Pons (tissue), 1 donor: ENCODE data around the gene RGS6.
A peak's percentile ranks its signal among the peaks of the same experiment; 100 is the strongest.

Experiments used
- DNase-seq: peaks from one replicate; pipeline ENCODE4 v3.0.0-alpha.2; 2016; ENCODE audit warnings: low spot score

The RGS6 gene

DNA sequence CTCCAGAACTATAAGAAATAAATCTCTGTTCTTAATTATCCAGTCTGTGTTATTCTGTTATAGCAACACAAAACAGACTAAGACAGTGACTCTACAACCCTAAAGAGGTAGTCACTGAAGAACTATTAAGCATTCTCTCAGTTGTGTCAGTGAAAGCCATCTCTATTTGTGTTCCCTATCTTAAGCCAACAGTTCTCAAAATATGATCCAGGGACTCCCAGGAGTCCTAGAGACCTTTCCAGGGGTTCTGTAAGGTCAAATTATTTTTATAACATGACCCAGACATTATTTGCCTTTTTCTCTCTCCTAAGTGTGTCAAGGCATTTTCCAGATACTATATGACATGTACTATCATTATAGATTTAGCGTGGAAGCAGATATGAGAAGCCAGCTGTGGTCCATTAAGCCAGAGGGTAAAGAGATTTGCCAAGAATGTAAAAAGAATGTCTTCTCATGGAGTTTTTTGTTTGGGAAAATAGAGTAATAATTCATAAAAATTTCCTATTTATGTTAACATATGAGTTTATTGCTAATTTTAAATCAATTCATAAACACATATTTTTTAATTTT, 315.8 kb downstream of the RGS6 start:
- no peak for DNase-seq

- no peak for DNase-seq
These were observed 321.3 kb downstream of the RGS6 start for GRCh38 chr14:72253503-72253902.

- no peak for DNase-seq
These were observed 322.1 kb downstream of the RGS6 start for GRCh38 chr14:72254202-72254936.

- no peak for DNase-seq
These were observed 322.8 kb downstream of the RGS6 start for GRCh38 chr14:72254937-72255472.

DNA sequence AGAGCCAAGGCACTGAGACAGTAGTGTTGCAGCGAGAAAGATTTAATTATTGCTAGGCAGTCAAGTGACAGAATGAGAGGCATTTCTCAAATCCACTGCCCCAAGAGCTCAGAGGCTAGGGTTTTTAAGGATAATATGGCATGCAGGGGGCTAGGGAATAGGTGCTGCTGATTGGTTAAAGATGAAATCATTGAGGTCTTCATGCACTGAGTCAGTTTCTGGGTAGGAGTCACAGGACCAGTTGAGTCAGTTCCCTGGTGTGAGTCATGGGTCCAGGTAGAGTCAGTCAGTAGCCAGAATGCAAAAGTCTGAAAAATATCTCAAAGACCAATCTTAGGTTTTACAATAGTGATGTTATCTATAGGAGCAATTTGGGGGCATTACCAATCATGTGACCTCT, 323.8 kb downstream of the RGS6 start:
- no peak for DNase-seq

GRCh38 chr14:72261068-72261467, 328.8 kb downstream of the RGS6 start:
- no peak for DNase-seq

GRCh38 chr14:72262771-72263170, 330.5 kb downstream of the RGS6 start:
- DNase-seq: no peak

DNA sequence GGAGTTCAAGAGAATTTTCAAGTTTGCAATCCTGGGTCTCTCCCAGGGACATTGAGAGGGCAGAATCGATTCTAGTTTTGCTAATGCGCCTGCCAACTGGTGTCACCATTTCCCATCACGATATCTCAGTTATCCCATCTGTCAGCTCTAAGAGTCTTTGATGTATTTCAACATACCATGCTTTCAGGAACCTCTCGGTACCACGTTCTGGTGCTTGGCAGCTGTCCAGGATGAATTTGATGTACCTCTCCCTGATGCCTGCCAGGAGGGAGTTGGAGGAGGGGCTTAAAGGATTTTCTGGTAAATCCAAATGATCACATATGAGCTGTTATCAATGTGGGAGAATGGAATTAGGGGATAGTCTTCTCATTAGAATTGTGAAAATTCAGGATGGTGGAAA, 332.5 kb downstream of the RGS6 start:
- no peak for DNase-seq

DNA sequence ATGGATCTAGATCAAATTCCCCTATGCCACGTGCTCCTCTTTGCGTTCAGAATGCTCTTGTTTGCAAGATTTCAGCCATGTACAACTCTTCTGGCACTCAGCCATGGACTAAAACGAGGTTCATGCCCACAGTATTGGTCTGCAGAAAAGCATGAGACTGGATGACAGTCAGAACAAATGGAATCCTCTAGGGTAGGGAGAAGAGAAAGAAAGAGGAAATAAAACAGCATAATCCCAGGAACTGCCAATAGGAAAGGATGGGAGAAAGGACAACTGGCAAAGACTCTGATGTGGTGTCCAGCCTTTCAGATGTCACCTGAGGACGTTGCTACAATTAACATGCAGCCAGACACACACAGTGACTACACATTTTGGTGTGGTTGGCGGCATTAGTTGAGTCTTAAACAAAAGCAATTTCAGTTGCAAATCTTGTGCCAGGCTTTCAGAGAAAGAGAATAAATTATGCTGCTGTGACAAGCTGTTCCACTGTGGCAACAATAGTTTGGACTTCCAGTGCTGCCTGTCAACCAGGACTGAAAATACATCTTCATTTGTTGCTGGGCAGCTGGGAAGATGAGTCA, 338.0 kb downstream of the RGS6 start:
- peak; percentile 48 for DNase-seq

DNA sequence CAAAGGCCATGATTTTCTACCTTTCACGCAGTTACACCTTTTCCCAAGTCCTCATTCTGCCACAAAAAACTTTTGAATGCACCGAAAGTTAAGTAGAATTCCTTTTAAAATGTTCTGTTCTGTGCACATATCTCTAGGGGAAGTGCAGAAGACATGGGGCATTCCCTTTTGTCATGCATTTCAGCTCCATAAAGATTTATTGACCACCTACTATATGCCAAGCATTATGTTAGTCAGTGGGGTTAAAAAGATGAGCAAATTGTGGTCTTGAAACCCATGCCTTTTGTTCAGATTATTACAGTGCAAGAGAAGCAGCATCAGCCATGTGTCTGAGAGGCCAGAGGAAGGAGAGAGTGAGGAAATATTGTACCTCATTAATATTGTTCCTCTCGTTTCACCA, 338.5 kb downstream of the RGS6 start:
- no peak for DNase-seq

DNA sequence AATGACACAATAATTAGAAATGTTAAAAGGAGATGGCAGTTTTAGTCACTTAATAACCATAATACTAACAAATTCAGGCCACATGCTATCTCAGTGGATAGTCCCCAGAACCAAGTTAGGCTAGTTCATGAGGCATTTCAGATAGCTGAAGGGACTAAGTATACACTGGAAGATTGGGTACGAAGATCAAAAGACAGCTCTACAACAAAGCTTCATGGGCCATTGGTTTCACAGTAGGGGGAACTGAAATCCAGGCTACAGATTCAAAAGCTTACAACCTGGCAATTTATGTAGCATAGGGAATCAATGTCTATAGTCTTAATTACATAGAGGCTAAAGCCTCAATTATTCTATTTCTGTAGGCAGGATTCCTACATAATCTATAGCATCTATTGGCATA, 343.0 kb downstream of the RGS6 start:
- no peak for DNase-seq

GRCh38 chr14:72278316-72278715, 346.1 kb downstream of the RGS6 start:
- no peak for DNase-seq

GRCh38 chr14:72284176-72284575, 351.9 kb downstream of the RGS6 start:
- no peak for DNase-seq

- DNase-seq: no peak
These were observed 358.0 kb downstream of the RGS6 start for GRCh38 chr14:72290241-72290640.

- DNase-seq: peak; percentile 75
These were observed 359.9 kb downstream of the RGS6 start for GRCh38 chr14:72291908-72292688.

GRCh38 chr14:72292689-72293024, 360.4 kb downstream of the RGS6 start:
- DNase-seq: no peak

GRCh38 chr14:72301352-72301751, 369.1 kb downstream of the RGS6 start:
- no peak for DNase-seq

DNA sequence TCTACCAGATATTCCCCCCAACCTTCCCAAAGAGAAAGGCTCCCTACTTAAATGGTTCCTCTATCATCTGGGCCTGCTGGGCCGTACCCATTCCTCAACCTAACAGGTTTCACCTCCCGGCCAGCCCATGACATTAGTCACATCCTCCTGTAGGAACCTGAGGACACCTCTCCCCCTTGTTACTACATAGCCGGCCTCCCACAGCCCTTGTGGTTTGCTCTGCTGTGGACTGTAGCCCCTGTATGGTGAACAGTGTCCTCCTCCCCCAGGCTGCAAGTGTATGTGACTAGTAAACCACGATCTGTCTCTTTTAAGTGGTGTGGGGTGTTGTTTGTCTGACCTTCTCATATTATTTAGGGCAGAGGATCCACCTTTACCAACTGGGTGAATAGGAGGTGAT, 371.7 kb downstream of the RGS6 start:
- DNase-seq: no peak

GRCh38 chr14:72305561-72305960, 373.3 kb downstream of the RGS6 start:
- no peak for DNase-seq

GRCh38 chr14:72308967-72309485, 376.8 kb downstream of the RGS6 start:
- no peak for DNase-seq

DNA sequence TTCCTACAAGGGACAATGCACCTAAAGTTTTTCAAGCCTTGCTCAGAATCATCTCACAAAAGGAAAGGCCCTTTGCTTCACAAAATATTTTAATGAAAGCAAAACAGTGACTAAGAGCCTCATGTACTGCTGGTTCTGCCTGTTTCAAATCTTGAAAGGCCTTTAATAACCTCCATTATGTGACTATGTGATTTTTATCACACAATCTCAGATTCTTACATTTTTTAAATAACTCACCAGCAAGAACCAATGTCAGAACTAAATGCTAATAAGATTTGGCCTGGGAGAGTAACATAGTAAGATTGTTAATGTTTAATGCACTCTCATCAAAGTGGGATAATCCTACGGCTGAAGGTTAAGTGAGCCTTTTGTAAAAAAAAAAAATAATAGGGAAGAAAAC, 378.9 kb downstream of the RGS6 start:
- DNase-seq: no peak

GRCh38 chr14:72311516-72311915, 379.3 kb downstream of the RGS6 start:
- no peak for DNase-seq
